NCI-H748 treated with DMSO at 0.1 percent for 48 hours (cell line): Measurements from ENCODE around the gene SPATS1.
"Not testable (repeated sequence)": the region's sequence is repeated elsewhere in the genome, so short reads cannot be mapped to it uniquely, and the experiment has no call there.

Source experiments
- DNase-seq: peaks from one replicate; lab custom pipeline; 2025; lab: John Stamatoyannopoulos, UW

Gene SPATS1

DNA sequence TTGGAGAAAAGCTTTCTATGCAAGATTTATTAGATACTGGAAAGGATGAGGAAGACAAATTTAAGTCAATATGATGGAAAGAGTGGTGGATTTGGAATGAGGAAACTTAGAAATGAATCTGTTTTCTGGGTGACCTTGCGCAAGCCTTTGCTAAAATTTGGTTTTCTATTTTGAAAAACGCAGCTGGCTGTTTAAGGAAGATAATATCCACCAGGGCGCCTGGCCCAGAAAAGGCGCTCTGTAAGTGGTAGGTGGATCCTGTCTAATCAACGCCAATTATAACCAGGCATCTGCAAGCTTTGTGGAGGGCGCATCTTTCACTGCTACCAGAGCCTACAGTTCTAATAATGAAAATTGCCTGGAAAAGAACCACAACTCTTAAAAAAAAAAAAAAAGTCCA lies 398 bp upstream of the SPATS1 start:
- peak; percentile 7 for DNase-seq

DNA sequence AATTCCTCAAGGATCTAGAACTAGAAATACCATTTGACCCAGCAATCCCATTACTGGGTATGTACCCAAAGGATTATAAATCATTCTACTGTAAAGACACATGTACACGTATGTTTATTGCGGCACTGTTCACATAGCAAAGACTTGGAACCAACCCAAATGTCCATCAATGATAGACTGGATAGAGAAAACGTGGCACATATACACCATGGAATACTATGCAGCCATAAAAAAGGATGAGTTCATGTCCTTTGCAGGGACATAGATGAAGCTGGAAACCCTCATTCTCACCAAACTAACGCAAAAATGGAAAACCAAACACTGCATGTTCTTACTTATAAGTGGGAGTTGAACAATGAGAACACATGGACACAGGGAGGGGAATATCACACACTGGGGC lies 4.4 kb downstream of the SPATS1 start:
- DNase-seq = not testable (repeated sequence)

DNA sequence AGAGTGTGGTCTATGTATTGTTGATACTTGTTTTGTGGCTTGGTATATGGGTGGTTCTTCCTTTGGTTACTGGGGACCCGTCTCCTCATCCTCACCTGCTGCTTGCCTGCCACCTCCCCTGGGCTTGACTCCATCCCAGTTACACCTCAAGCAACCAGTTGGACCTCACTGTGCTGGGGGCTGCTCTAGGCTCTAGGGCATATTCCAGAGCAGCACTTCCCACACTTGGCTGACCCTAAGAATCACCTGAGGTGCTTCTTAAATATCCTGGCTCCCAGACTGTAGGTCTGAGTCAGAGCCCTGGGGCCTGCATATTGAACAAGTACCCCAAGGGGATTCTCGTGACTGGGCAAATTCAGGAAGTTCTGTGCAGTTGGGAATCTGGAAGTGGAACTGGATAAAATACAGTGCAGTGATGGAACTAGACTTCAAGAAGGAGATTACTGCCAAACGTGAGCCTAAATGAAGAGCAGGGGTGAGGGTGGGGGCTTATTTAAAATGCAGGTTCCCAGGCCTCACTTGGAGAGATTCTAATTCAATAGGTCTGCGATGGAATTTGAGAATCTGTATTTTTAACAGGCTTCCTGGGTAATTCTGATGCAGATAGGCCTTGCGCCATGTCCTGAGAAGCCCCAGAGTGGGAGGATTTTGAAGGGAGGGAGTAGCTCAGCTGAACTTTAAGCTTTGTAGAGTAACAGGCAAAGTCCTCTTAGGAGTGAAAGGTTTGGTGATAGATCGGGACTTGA lies 7.6 kb downstream of the SPATS1 start:
- DNase-seq = no peak

DNA sequence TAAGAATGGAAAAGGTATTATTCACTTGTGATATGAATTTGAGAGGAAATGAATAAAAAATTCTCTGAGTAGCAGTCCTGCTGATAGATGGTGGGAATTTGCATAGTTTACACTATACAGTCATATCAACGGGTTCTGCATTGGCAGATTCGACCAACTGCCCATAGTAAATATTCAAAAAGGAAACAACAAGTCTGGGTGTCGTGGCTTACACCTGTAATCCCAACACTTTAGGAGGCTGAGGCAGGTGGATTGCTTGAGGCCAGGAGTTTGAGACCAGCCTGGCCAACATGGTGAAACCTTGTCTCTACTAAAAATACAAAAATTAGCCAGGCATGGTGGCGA lies 8.2 kb downstream of the SPATS1 start:
- not testable (repeated sequence) for DNase-seq

DNA sequence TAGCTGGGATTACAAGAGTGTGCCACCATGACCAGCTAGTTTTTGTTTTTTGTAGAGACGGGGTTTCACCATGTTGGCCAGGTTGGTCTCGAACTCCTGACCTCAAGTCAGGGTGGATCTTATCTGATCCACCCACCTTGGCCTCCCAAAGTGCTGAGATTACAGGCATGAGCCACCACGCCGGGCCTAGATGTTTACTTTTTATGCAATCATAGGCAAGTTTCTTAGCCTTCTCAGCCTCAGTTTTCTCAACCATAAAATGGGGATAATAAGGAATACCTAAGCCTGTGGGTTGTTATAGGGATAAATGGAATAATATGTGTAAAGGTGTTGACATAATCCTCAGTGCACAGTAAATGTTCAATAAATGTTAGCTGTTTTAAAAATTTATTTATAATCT lies 9.8 kb downstream of the SPATS1 start:
- no peak for DNase-seq

DNA sequence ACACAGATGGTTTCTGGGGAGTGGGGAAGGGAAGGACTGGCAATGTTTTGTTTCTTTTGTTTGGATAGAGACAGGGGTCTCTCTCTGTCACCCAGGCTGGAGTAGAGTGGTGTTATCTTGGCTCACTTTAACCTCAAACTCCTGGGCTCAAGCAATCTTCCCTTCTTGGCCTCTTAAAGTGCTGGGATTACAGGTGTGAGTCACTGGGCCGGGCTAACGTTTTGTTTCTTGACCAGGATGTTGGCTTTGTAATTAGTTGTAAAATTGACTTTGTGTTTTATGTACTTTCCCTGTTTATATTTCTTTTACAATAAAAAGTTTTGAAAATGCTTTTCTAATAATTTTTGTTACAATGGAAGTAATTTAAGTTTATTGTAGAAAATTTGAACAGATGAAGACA lies 10.9 kb downstream of the SPATS1 start:
- DNase-seq = no peak

DNA sequence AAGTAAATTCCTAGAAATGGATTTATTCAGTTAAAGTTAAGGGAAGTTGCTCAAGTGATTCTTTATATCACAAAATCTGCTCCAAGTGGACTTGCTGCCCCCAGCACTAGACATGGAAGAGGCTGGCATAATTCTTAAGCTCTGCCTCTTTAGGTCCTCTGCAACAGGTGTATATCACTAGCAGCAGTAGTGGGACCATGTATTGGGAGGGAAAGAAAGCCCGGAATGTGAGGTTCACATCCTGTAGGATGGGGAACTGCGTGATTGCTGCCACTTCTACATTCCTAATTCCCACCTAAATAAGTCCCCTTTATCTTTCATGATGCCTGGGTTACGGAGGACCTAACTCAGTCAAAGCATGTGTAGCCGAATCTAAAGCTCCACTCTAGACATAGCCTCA lies 13.2 kb downstream of the SPATS1 start:
- no peak for DNase-seq

DNA sequence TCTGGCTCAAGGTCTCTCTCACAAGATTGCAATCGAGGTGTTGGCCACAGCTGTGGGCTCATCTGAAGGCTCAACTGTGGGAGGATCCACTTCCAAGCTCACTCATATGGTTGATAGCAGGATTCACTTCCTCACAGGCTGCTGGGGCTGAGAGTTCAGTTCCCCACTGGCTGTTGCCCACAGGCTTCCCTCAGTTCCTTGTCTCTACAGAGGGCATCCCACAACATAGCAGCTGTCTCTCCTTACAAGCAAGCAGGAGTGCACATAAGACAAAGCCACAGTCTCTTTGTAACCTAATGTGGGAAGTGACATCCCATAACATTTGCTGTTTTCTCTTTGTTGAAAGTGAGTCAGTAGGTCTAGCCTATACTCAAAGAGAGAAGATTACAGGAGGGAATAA lies 14.0 kb downstream of the SPATS1 start:
- DNase-seq = no peak

DNA sequence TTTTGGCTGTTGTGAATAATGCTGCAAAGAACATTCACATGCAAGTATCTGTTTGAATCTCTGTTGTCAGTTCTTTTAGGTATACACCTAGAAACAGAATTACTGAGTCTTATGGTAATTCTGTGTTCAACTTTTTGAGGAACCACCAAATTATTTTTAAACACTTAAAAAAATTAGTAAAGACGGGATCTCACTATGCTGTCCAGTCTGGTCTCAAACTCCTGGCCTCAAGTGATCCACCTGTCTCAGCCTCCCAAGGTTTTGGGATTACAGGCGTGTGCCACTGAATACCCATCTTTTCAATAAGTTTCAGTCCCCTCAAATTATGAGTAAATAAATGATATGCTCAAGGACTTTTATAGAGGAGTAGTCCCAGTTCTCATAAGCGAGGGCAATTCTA lies 17.5 kb downstream of the SPATS1 start:
- DNase-seq = no peak

DNA sequence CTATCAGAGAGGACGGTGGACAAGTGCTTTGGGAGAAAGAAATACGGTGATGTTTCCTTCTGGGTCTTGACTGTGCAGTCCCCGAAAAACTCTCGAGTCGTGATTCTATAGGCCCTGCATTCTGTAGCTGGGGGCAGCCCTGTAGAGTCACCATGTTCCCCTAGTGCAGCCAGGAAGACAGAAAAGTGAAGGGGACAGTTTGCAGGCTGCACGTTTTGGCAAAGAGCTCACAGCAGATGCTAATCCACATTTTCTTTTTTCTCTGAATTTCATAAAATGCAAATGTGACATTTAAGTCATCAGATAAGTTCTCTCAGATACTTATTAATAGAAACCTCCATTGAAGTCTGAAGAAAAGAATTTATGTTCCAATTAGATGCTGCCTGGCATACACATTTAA lies 19.5 kb downstream of the SPATS1 start:
- no peak for DNase-seq

DNA sequence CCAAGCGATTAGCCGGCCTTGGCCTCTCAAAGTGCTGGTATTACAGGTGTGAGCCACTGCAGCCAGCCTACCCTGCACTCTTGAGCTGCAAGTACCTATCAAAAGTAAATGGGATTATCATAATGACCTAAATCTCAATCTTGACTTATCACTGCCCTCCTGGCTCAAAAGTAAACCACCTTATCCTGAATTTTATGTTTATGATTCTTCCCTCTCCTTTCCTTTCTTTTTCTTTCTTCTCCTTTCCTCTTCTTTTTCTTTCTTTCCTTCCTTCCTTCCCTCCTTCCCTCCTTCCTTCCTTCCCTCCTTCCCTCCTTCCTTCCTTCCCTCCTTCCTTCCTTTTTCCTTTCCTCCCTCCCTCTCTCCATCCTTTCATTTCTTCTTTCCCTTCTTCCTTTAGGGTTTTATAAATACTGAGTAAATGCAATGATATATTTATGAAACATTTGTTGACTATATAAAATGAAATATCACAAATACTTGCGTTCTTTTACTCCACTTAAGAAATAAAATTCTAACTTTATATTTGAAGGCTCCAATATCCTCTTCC lies 21.0 kb downstream of the SPATS1 start:
- no peak for DNase-seq

DNA sequence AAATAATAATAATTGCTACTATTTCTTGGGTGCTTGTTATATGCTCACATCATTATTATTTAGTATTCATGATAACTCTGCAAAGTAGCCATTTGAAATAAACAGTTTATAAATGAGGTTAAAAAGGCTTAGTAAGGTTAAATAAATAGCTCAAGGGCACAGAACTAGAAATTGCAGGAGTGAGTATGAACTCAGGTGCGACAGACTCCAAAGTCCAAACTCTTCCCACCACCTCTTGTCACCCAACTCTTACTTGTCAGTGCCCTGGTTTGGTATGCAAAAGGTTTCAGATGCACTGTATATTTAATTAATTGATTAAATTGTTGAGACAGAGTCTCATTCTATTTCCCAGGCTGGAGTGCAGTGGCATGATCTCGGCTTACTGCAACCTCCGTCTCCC lies 24.3 kb downstream of the SPATS1 start:
- no peak for DNase-seq

DNA sequence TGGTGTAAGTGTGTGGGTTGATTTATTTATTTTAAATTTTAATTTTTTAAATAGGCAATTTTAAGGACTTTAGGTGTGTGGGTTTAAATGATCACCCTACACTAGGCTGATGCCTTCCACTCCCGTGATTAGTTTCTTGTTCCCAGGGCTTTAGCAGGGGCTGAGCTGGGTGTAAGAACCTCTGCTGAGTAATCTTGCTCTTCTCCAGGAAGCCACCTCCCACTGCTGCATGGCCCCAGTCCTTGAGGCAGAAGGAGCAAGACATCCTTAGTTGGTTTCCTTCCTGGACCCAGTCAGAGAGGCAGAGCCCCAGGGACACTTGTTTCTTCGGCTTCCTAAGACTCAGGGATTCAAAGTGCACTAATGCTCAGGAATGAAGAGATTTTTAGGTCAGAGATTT lies 25.2 kb downstream of the SPATS1 start:
- no peak for DNase-seq

DNA sequence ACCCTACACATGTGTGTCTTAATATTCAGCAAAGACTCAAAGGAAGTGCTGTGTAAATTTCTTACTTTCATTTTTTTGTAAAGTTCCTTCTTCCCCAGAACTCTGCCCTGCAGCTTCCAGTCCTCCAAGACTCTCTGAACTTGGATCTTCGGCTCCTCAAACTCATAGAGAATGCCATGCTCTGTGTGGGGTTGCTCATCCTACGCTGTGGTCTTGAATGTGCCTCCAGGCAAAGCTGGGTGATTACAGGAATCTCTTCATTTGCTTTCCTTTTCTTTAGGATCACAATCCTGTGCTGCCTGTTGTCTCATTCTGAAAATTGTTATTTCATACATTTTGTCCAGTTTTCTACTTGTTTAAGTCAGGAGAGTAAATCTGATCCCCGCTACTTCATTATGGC lies 30.6 kb downstream of the SPATS1 start:
- no peak for DNase-seq

DNA sequence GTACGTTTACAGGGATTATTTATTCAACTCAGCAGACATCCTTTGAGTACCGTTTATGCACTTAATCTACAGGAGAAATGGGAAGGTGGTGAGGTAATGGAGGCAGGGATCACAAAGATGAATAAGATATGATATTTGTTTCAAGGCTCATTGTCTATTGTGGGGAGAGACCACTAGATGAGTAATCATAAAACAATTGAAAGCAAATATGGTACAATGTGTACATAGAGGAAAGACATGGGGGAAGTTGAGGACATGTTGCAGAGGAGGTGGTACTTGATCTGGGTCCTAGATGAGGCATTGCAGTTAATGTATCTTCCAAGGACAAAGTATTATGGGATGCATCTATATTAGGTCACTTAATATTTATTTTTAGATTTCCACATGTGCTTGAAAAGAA lies 31.3 kb downstream of the SPATS1 start:
- DNase-seq = no peak

DNA sequence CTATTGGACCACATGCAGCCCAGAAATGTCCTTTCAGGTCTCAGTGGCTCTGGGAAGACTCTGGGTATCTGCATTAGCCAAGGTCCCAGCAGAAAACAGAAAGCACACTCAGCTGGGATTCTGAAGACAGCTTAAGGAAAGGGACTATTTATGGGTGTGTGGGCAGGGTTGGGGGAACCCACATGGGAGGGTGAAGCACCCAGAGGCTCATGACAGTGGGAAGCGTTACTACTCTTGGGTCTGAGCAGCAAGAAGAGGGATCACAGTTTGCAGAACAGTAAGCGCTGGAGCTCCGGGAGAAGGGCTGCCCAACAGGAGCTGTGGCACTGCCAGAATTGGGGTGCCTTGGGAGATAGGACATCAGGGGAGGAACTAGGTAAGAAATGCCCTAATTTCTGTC lies 32.6 kb downstream of the SPATS1 start:
- no peak for DNase-seq

DNA sequence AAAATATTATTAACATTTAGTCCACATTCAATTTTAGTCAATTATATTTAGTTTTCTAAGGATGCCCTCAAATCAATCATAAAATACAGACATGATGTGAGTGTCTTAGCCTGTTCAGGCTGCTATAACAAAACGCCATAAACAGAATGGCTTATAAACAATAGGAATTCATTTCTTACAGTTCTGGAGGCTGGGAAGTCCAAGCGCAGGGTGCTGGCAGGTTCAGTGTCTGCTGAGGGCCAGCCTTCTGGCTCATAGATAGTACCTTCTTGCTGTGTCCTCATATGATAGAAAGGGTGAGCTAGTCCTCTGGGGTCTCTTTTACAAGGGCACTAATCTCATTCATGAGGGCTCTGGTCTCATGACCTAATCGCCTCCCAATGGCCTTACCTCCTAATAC lies 35.0 kb downstream of the SPATS1 start:
- DNase-seq = no peak

DNA sequence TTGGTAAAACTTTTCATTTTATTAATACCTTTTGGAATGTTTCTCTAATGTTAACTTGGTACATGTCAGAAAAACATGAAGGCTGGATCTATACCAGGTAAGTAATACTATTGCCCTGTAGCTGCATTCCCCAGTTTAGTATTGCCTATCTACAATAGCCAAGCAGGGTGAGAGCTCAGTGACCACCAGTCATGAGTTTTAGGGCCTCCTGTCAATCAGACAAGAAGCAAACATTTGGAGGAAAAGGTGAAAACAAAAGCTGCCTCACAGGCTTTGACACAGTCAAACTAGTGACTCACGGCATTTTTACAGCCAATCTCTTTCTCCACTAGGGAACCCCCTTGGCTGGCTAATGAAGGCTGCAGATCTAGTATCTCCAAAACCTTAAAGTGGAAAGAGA lies 35.5 kb downstream of the SPATS1 start:
- DNase-seq = no peak

DNA sequence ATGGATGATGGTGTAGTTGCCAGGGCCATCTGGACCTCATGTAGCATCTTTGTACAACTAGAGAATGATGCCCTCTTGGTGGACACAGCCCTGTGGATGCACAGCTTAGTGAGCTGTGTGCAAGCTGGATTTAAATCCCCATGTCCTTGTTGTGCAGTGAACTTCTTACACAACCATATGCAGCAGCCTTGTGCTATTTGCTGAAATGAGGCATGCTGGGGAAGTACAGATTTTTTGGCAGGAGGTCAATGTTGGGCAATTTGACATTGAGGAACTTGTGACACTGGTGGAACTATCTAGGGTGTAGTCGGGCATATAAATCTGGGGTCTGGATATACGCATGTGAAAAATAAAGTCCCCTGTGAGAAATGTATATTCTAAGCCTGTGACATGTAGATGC lies 39.3 kb downstream of the SPATS1 start:
- DNase-seq = no peak

DNA sequence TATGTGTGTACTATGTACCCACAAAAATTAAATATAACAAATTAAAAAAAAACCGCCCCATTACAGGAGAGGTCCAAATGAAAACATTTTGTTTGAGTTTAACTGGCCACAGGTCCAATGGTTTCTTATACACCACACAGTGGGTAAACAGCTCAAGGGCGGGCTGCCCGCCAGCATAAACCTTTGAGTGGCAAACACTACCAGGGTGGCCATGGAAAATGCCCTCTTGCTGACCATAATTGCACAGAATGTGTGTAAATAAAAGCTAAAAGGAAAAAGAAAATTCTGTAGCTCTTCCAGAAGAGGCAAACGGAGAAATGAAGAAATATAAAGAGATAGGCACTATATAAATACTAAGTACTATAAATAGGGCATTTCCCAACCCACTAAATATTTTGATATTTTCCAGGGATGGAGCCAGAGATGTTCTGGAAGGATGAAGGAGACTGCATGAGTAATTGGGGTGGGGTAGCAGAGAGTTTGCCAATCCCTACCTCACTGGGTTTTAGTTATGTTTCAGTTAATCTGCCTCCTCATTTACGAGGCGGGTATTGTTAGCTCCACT lies 44.0 kb downstream of the SPATS1 start:
- peak; percentile 51 for DNase-seq

DNA sequence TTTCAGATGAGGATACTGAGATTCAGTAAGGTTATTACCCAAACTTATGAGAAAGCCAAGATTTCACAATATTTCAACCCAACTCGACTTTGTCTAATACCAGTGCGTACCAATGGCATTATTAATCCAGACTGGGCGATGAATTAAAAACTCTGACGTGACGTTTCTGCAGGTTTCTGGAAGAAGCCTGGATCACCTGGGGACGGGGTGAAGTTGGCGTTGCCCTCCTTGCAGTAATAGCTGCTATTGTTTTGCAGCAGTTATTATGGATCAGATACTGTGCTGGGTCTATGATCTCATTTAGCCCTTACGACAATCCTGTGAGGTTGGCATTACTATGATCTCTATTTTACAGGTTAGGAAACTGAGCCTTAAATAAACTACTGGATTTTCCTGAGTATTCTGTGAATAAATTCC lies 44.5 kb downstream of the SPATS1 start:
- no peak for DNase-seq

DNA sequence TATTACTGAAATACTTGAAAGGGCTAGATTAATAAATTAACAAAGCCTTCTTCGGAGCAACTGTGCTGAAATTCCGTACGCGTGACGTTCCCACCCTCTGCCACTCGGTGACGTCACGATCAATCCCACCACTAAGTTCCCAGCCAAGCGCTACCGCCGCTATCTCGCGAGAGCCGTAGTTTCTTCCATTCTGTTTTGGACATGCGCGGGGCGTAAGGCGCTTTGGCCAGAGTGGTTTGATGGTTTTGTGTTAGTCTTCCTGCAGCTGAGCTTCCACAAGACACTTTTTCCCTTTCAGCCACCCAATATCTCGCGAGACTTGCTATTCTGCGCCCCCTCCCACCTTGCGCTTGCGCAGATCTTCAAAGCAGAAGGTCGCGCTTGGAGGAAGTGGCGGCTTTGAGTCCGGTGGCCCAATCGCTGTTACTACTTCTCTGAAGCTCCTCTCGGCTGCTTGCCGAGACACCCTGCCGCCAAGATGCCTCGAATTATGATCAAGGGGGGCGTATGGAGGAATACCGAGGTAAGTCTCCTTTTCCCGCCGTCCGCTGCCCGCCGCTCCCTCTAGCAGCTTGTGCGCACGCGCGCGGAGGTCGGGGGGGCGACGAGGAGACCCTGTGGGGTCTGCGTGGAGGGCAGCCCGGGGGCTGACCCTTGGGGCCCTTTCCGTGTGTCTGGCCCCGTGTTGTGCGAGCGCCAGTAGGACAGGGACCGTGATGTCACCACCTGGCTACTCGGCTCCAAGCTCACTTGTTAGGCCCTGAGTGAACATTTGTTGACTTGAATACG lies 45.1 kb downstream of the SPATS1 start, which contains the start of gene CDC5L:
CDC5L (plus strand) TSS at position 361 of the 789 bp plus-strand sequence; CDS start at position 479, 118 bp downstream.
- peak; percentile 100 for DNase-seq

DNA sequence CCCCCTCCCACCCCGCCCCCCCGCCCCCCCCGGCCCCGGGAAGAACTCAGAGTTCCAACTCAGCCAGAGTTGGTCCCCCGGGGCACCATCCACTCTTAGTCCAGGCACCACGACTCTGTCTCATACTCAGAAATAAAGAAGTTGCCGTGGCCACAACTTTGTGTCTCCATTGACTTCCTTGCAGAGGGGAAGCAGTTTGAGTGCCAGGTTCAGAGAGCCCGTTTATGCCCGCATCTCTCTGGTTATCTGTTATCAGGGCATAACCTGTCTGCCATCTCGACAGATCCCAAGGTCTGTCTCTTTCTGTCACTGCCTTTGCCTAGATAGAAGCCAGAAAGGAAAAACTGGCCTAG lies 45.7 kb downstream of the SPATS1 start:
- DNase-seq = no peak
